Ishikawa (cell line): ENCODE data around the gene CORO2B.

Experiments used
- EP300 ChIP-seq: IDR thresholded peaks from 2 replicates; pipeline ENCODE4 v1.6.1; 2012; ENCODE audit warnings: borderline replicate concordance
- TEAD4 ChIP-seq: IDR thresholded peaks from 2 replicates; pipeline ENCODE4 v1.6.1; 2012
- YY1 ChIP-seq: IDR thresholded peaks from 2 replicates; pipeline ENCODE4 v1.6.1; 2012; ENCODE audit warnings: low read depth
- TF ChIP-seq, protein P1 (sequence below): IDR thresholded peaks from 2 replicates; pipeline ENCODE4 v1.6.1; 2012; ENCODE audit warnings: low read depth, mild to moderate bottlenecking
- TF ChIP-seq, protein P2 (sequence below): IDR thresholded peaks from 2 replicates; pipeline ENCODE4 v1.6.1; 2012

DNA sequence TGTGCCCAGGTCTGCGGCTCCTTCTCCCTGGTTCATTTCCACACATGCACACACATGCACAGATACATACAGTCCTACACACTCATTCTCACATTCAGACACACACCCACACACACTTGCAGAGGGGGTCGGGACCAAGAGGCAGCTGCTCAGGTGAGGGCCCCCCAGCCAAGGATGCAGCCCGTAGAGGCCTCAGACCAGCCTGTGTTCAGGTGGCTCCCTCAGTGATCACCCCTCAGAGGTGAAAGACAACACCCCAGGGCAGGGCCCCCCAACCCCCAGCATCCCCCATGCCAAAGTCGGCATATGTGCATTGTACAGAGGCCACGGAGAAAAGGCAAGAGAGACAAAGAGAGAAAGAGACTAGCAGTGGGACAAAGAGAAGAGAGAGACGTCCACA is 5.9 kb upstream of the CORO2B start:
- no peak for TF ChIP-seq EP300
- TF ChIP-seq, protein P1, sequence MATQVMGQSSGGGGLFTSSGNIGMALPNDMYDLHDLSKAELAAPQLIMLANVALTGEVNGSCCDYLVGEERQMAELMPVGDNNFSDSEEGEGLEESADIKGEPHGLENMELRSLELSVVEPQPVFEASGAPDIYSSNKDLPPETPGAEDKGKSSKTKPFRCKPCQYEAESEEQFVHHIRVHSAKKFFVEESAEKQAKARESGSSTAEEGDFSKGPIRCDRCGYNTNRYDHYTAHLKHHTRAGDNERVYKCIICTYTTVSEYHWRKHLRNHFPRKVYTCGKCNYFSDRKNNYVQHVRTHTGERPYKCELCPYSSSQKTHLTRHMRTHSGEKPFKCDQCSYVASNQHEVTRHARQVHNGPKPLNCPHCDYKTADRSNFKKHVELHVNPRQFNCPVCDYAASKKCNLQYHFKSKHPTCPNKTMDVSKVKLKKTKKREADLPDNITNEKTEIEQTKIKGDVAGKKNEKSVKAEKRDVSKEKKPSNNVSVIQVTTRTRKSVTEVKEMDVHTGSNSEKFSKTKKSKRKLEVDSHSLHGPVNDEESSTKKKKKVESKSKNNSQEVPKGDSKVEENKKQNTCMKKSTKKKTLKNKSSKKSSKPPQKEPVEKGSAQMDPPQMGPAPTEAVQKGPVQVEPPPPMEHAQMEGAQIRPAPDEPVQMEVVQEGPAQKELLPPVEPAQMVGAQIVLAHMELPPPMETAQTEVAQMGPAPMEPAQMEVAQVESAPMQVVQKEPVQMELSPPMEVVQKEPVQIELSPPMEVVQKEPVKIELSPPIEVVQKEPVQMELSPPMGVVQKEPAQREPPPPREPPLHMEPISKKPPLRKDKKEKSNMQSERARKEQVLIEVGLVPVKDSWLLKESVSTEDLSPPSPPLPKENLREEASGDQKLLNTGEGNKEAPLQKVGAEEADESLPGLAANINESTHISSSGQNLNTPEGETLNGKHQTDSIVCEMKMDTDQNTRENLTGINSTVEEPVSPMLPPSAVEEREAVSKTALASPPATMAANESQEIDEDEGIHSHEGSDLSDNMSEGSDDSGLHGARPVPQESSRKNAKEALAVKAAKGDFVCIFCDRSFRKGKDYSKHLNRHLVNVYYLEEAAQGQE: no peak
- no peak for TF ChIP-seq TEAD4
- TF ChIP-seq, protein P2, sequence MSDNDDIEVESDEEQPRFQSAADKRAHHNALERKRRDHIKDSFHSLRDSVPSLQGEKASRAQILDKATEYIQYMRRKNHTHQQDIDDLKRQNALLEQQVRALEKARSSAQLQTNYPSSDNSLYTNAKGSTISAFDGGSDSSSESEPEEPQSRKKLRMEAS: no peak
- TF ChIP-seq YY1: no peak
